ENCODE measurements around the gene SBK2.
"Not testable (repeated sequence)": the region's sequence is repeated elsewhere in the genome, so short reads cannot be mapped to it uniquely, and the experiment has no call there.

SBK2 gene, protein sequence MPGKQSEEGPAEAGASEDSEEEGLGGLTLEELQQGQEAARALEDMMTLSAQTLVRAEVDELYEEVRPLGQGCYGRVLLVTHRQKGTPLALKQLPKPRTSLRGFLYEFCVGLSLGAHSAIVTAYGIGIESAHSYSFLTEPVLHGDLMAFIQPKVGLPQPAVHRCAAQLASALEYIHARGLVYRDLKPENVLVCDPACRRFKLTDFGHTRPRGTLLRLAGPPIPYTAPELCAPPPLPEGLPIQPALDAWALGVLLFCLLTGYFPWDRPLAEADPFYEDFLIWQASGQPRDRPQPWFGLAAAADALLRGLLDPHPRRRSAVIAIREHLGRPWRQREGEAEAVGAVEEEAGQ

DNA sequence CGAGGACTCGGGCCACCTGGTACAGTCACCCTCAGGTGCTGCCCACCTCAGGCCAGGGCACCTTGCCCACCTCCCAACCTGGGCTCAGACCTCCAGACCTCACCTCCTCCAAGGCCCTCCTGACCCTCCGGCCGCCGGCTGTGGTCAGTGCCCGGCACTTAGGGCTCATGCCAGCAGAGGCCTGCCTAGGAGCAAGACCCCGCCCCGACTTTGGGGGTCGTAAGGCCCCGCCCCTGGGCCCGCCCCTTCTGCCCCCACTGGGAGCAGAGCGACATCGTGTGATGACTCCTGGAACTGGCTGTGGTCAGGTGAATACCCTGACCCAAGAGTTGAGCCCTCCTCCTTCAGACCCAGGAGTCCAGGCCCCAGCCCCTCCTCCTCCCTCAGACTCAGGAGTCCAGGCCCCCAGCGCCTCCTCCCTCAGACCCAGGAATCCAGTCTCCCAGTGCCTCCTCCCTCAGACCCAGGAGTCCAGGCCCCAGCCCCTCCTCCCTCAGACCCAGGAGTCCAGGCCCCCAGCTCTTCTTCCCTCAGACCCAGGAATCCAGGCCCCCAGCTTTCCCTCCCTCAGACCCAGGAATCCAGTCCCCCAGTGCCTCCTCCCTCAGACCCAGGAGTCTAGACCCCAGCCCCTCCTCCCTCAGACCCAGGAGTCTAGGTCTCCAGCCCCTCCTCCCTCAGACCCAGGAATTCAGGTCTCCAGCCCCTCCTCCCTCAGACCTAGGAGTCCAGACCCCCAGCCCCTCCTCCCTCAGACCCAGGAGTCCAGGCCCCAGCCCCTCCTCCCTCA is at the start of gene SBK2:
Gene SBK2 (minus strand): TSS at position 183 of the 790 bp plus-strand sequence. CDS start 839 bp downstream, outside the sequence.
- no peak for DNase-seq (ENCODE audit: low spot score)

- DNase-seq (ENCODE audit: low spot score), result peak; percentile 61
These were observed 48.9 kb upstream of the SBK2 start for GRCh38 chr19:55585658-55586339.

- DNase-seq (ENCODE audit: low spot score), result no peak
These were observed 47.9 kb upstream of the SBK2 start for GRCh38 chr19:55584871-55585270.

DNA sequence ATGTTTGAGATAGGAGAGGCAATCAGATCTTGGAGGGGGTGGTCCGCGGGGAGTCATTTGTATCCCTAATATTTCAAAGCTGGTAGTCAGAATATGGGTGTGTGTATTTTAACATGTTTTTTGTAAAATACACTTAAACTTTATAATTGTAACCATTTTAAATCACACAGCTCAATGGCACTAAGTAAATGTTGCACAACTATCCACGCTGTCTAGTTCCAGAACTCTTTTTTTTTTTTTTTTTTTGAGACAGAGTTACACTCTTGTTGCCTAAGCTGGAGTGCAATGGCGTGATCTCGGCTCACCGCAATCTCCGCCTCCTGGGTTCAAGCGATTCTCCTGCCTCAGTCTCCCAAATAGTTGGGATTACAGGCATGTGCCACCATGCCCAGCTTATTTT is 47.0 kb upstream of the SBK2 start:
- not testable (repeated sequence) for DNase-seq (ENCODE audit: low spot score)

GRCh38 chr19:55582284-55582683 is 45.4 kb upstream of the SBK2 start:
- DNase-seq (ENCODE audit: low spot score), result not testable (repeated sequence)

DNA sequence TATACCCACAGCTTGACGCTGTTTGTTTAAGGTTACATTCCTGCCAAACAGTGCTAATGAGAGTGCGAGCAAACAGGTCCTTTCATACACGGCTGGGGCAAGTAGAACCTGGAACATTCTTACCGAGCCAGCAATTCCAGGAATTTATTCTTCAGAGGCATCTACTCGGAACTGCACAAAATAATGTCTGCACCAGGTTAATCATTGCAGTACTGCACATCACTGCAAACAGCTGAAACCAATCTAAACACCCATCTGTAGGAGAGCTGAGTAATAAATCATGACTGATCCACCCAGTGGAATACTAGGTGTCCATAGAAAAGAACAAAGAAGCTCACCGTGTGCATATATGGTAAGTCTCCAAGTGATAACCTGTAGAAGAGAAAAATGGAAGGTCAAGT is 44.9 kb upstream of the SBK2 start:
- no peak for DNase-seq (ENCODE audit: low spot score)

DNA sequence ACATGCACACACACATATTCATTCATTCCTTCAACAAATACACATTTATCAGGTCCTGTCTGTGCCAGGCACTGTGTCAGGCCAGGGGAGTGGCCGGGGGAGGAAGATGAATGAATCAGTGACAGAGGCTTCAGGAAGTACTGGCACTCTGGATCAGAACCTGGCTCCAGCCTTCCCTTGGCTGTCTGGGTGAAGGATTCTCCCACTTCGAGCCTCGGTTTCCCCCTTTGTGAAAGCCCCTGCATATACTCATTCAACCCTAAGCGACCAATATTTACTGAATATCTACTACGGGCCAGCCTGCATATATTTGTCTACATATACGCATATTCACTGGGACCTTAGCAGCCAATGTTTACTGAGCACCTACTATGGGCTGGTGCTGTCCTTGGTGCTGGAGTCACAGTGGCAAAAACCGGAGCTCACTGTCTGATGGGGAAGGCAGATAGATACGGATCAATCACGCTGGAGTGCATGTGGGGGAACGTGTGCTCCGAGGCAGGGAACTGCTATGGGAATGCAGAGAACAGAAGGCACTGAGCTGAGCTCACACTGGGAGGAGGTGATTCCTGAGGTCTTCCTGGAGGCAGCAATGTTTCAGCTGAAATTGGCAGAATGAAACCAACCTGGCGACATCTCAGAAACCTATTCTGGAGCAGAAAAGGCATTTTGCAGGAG is 44.4 kb upstream of the SBK2 start:
- no peak for DNase-seq (ENCODE audit: low spot score)

DNA sequence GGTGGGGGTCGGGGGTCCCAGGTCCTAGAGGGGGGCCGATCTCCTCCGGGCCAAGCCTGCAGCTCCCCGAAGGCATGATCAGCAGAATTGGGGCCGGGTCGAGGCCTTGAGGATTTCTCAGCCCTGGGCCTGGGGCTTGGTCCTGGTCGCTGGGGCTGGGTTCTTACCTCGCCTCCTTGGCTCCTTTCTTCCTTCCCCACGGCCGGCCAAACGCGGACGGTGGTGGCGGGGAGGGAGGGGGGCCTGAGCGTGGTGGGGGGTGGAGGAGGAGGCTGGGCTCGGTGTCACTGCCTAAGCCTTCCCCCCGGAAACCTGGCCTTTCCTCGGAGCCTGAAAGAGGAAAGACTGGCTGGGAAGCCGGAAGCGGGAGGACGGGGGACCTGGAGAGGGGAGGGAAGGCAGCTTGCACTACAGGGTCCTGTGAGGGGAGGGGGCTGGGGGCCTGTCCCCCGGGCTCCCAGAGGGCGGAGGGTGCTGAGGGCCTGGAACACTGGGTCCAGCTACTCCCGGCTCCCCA is 43.8 kb upstream of the SBK2 start, which contains the start of gene ZNF579:
Gene ZNF579 (minus strand): TSS at position 221 of the 517 bp plus-strand sequence. CDS start 1,209 bp downstream, outside the sequence.
- DNase-seq (ENCODE audit: low spot score), result peak; percentile 88

- DNase-seq (ENCODE audit: low spot score), result no peak
These were observed 43.1 kb upstream of the SBK2 start for GRCh38 chr19:55579766-55580621.

- DNase-seq (ENCODE audit: low spot score), result no peak
These were observed 42.1 kb upstream of the SBK2 start for GRCh38 chr19:55578761-55579747.

- DNase-seq (ENCODE audit: low spot score), result no peak
These were observed 41.3 kb upstream of the SBK2 start for GRCh38 chr19:55578031-55578760.

DNA sequence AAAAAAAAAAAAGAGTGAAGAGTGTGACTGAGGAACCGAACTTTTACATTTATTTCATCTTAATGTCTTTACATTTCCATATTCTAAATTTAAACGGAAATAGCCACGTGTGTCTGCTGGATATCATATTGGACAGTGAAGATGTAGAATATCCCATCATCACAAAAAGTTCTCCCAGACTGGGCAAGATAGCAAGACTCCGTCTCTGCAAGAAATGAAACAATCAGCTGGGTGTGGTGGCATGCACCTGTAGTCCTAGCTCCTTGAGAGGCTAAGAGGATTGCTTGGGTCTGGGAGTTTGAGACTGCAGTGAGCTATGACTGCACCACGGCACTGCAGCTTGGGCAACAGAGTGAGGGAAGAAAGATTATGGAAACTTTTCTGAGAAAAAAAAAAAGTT is 39.8 kb upstream of the SBK2 start:
- no peak for DNase-seq (ENCODE audit: low spot score)

GRCh38 chr19:55573929-55574328 is 37.0 kb upstream of the SBK2 start:
- not testable (repeated sequence) for DNase-seq (ENCODE audit: low spot score)

- not testable (repeated sequence) for DNase-seq (ENCODE audit: low spot score)
These were observed 32.5 kb upstream of the SBK2 start for GRCh38 chr19:55569477-55569876.

DNA sequence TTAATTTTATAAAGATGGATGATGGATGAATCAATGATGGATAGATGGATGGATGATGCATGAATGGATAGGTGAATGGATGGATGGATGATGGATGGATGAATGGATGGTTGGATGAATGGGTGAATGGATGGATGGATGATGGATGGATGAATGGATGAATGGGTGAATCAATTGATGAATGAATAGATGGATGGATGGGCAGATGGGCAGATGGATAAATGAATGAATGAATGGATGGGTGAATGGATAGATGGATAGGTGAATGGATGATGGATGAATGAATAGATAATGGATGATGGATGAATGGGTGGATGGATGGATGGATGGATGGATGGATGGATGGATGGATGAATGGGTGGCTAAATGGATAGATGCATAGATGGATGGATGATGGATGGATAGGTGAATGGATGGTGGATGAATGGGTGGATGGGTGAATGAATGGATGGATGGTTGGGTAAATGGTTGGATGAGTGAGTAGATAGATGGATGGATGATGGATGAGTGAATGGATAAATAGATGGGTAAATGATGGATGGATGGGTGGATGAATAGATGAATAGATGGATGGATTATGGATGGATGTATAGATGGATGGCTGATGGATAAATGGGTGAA is 30.9 kb upstream of the SBK2 start:
- no peak for DNase-seq (ENCODE audit: low spot score)

DNA sequence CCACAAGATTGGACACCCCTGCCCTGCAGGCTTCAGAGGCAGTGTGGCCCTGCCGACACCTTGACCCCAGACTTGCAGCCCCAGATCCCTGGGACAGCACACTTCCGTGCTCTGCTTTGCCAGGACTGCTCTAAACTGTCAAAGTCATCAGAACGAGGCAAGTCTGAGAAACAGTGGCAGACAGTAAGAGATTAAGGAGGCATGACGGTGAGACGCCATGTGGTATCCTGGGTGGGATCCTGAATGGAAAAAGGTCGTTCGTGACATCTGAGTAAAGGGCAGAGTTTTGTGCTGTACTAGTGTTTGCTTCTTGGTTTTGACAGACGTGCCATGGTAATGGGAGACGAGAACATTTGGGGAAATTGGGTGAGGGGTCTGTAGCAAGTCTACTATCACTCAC is 29.9 kb upstream of the SBK2 start:
- DNase-seq (ENCODE audit: low spot score), result no peak

DNA sequence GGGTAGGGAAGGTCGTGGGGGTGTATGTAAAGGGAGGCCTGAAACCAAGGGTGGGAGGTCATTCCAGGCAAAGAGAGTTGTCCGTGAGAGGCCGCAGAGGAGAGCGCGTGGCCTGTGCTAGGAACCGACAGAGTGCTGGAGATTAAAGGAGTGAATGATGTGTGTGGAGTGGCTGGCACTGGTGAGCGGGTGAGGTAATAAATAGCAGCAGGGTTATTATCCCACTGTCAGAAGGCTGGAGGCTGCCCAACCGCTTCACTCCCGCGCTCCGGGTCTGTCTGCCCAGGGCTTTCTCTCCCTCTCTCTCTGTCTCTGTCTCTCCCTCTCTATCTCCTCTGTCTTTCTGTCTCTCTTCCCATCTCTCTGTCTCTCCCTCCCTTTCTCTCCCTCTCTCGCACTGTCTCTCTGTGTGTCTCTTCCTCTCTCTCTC is 26.3 kb upstream of the SBK2 start:
- DNase-seq (ENCODE audit: low spot score), result no peak

GRCh38 chr19:55559684-55560083 is 22.8 kb upstream of the SBK2 start:
- DNase-seq (ENCODE audit: low spot score), result no peak

Measured in globus pallidus (tissue), 1 donor.